ENCODE data around the gene CXCL10. TPM values are rescaled to one million over a fixed set of nuclear protein-coding genes. Genes with fewer than 3 reads are reported as not detected.

Gene CXCL10
- total RNA-seq, 4 donors from 2014 or later = 0.35 to 8.9 (median 0.55) TPM

DNA sequence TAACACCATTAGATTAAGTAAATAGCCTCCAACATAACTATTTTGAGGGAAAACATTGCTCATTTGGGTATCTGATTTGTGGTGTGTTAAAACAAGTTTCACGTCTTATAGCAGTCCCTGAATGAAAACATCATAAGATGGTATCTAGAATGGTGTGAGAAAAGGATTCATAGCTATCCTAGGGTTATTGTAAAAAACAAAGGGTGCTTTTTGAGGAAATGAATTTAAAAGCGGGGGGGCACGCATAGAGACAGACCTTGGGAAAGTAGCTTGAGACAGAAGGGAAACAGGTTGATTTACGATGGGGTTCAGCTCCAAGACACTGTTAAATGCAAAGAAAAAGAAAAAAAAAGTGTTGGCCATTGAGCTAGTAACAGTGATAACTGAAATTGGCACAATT is 768 bp upstream of the CXCL10 start:
- Histone ChIP-seq H3K4me3 (no peak overlapping the region), H3K4me1 (peaks cover 0 to 12% (median 0%) of the 10 kb centered on the region in 3 donors), H3K36me3 (no peaks in the 10 kb centered on the region), H3K27ac (no peak overlapping the region), H3K9me3 (no peaks in the 10 kb centered on the region), H3K27me3 (no peaks in the 10 kb centered on the region)
- TF ChIP-seq, protein P1, sequence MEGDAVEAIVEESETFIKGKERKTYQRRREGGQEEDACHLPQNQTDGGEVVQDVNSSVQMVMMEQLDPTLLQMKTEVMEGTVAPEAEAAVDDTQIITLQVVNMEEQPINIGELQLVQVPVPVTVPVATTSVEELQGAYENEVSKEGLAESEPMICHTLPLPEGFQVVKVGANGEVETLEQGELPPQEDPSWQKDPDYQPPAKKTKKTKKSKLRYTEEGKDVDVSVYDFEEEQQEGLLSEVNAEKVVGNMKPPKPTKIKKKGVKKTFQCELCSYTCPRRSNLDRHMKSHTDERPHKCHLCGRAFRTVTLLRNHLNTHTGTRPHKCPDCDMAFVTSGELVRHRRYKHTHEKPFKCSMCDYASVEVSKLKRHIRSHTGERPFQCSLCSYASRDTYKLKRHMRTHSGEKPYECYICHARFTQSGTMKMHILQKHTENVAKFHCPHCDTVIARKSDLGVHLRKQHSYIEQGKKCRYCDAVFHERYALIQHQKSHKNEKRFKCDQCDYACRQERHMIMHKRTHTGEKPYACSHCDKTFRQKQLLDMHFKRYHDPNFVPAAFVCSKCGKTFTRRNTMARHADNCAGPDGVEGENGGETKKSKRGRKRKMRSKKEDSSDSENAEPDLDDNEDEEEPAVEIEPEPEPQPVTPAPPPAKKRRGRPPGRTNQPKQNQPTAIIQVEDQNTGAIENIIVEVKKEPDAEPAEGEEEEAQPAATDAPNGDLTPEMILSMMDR (IDR thresholded peaks at IDR 0.05) = no peak
- no peak for TF ChIP-seq POLR2A (IDR thresholded peaks at IDR 0.05)
- DNase-seq = no peak
- WGBS, 2 donors = 68 to 73% methylated on average over 4 of the region's 4 CpGs
- intact Hi-C loops (cut with DNase I) = no loop called here

DNA sequence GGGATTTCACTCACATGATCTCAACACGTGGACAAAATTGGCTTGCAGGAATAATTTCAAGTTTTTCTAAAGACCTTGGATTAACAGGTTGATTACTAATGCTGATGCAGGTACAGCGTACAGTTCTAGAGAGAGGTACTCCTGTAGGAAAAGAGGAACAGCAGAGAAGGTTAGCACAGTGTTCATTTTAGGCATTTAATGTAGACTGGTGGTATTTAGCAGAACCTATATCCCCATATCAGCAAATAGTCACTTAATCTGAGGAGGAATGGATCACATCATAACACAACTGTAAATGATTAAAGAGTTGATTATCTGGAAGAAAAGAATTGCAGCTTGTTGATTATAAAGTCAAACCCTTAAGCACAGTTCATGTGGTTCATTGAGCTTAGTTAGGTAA is 620 bp downstream of the CXCL10 start:
- WGBS, 2 donors = 76% methylated on average over 2 of the region's 2 CpGs
- intact Hi-C loops (cut with DNase I) = no loop called here

DNA sequence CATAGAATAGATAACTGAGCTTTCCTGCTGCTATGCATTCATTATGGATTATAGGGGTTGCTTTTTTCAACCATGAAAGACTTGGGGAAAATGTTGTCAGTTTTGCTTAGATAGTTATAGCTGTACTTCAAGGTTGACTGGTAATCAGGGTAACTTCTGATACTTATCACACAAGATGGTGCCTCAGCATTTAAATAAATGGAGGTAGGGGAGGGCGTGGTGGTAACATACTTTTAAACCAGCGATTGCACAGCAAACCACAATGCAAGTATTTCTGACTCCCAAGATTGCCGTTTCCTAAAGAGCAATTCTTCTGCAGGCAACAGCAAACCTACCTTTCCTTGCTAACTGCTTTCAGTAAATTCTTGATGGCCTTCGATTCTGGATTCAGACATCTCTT is 1.3 kb downstream of the CXCL10 start:
- TF ChIP-seq POLR2A (IDR thresholded peaks at IDR 0.05) = no peak
- TF ChIP-seq, protein P1 (IDR thresholded peaks at IDR 0.05) = no peak
- intact Hi-C loops (cut with DNase I) = no loop called here
- H3K36me3 ChIP-seq = no peaks in the 10 kb centered on the region

More for the DNA sequence above, 620 bp downstream of the CXCL10 start:
- no peaks in the 10 kb centered on the region for H3K36me3 ChIP-seq
- H3K4me3 ChIP-seq = no peak overlapping the region
- TF ChIP-seq, protein P1 (IDR thresholded peaks at IDR 0.05) = no peak
- TF ChIP-seq POLR2A (IDR thresholded peaks at IDR 0.05) = no peak
- no peaks in the 10 kb centered on the region for H3K9me3 ChIP-seq
- DNase-seq = no peak
- no peaks in the 10 kb centered on the region for H3K27me3 ChIP-seq
- peaks cover 0 to 3% (median 0%) of the 10 kb centered on the region in 3 donors for H3K4me1 ChIP-seq
- no peak overlapping the region for H3K27ac ChIP-seq

DNA sequence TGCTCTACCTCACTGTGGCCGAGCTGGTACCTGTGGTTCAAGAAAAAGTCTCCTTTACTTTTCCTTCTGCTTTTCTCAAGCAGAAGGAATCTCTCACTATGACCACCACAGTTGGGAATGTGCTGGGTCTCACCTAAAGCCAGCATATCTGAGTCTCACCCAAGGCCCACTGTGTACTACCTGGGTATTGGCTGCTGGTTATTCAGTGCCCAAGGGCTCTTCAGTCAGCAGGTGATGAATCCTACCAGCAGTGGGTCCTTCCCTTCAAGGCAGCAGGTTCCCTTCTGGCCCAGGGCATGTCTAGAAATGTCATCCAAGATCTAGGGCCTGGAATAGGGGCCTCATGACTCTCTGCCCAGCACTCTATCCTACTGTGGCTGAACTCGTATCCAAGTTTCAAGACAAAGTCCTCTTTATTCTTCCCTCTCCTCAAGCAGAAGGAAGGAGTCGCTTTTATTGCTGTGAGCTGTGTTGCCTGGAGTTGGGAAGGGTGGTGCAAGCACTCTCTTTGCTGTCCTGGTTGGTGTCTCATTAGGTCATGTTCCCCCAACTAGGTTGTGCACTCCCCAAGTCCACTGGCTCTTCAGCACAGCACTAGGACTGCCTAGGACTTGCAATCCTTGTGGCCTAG is 6.1 kb downstream of the CXCL10 start:
- H3K36me3 ChIP-seq = no peaks in the 10 kb centered on the region
- intact Hi-C loops (cut with DNase I) = no loop called here
- H3K27me3 ChIP-seq = no peaks in the 10 kb centered on the region
- H3K9me3 ChIP-seq = no peaks in the 10 kb centered on the region
- peaks cover under 1 to 9% (median 4%) of the 10 kb centered on the region in 3 donors for H3K4me1 ChIP-seq
- 90 to 94% methylated on average over 2 to 3 of the region's 3 CpGs for WGBS, 2 donors
- no peak overlapping the region for H3K4me3 ChIP-seq
- TF ChIP-seq, protein P1 (IDR thresholded peaks at IDR 0.05) = no peak
- no peak for TF ChIP-seq POLR2A (IDR thresholded peaks at IDR 0.05)
- DNase-seq = no peak
- no peak overlapping the region for H3K27ac ChIP-seq

More for the DNA sequence above, 1.3 kb downstream of the CXCL10 start:
- no peak for DNase-seq
- WGBS, 2 donors = 69 to 81% methylated on average over 4 of the region's 4 CpGs
- Histone ChIP-seq H3K27ac (no peak overlapping the region), H3K4me1 (peaks cover 0 to 3% (median 0%) of the 10 kb centered on the region in 3 donors), H3K4me3 (no peak overlapping the region), H3K9me3 (no peaks in the 10 kb centered on the region), H3K27me3 (no peaks in the 10 kb centered on the region)

DNA sequence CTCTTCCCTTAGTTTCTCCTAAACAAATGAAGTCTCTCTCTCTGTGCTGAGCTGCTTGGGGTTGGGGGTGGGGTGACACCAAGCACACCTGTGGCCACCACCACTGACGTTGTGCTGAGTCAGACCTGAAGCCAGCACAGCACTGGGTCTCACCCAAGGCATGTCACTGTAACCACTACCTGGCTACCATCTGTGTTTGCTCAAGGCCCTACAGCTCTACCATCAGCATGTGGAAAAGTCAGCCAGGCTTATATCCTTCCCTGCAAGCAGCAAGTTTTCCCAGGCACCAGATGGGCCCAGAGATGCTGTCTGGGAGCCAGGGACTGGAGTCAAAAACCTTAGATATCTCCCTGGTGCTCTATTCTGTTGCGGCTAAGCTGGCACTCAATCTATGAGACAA is 6.9 kb downstream of the CXCL10 start:
- H3K4me1 ChIP-seq = peaks cover 6 to 17% (median 11%) of the 10 kb centered on the region in 3 donors
- 79 to 88% methylated on average over 2 of the region's 2 CpGs for WGBS, 2 donors
- H3K27me3 ChIP-seq = no peaks in the 10 kb centered on the region
- no peak overlapping the region for H3K4me3 ChIP-seq
- H3K9me3 ChIP-seq = no peaks in the 10 kb centered on the region
- no peaks in the 10 kb centered on the region for H3K36me3 ChIP-seq
- intact Hi-C loops (cut with DNase I) = no loop called here
- TF ChIP-seq, protein P1 (IDR thresholded peaks at IDR 0.05) = no peak
- TF ChIP-seq POLR2A (IDR thresholded peaks at IDR 0.05) = no peak
- DNase-seq = no peak
- H3K27ac ChIP-seq = no peak overlapping the region
